NCI-H345 (cell line): ENCODE measurements around the gene ZNF319.

Experiments
- DNase-seq: peaks from one replicate; lab custom pipeline; 2025; lab: John Stamatoyannopoulos, UW

The ZNF319 gene

DNA sequence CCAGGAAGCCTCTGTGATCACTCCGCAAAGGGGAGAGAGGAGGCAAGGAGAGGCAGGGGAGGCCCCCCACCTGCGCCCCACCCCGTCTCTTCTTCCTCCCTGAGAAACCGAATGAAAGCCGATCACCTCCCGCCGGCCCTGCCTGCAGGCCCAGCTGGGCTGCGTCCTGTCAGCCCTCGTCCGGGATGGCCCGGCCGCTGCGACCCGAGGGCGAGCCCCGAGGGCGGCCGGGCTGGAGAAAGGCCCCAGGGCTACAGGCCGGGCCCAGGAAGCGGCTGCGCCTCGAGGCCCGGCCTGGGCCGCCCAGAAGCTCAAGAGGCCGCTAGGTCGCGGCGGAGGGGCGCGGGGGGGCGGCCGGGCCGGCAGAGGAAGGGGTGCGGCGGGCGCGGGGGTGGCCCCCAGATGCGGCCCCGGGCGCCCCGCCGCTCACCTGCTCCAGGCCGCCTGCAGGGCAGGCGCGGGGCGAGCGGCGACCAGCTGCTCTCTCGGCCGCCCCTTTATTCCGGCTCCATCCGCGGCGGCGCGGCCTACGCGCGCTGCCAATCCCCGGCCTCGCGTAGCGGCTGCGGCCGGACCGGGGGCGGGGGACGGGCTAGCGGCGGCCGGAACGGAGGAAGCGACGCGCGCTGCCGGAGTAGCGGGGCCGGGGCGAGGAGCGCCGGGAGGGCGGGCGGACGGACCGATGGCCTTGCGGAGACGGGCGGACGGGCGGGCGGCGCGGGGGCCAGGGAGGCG, at the start of gene ZNF319:
Gene ZNF319, minus strand, starts transcription at position 702 of the 735 bp plus-strand sequence. CDS start 2,407 bp downstream, outside the sequence.
- no peak for DNase-seq

- DNase-seq: no peak
These were observed 49.0 kb upstream of the ZNF319 start for GRCh38 chr16:58049232-58050185.

GRCh38 chr16:58048494-58049231, 48.2 kb upstream of the ZNF319 start:
- DNase-seq: no peak

GRCh38 chr16:58047557-58048348, 47.3 kb upstream of the ZNF319 start:
- DNase-seq: no peak

GRCh38 chr16:58046936-58047335, 46.5 kb upstream of the ZNF319 start:
- DNase-seq: no peak

- DNase-seq: no peak
These were observed 45.8 kb upstream of the ZNF319 start for GRCh38 chr16:58046054-58046881.

GRCh38 chr16:58045096-58045495, 44.6 kb upstream of the ZNF319 start:
- DNase-seq: no peak

GRCh38 chr16:58044266-58045019, 44.0 kb upstream of the ZNF319 start:
- no peak for DNase-seq

GRCh38 chr16:58043571-58044155, 43.2 kb upstream of the ZNF319 start:
- DNase-seq: no peak

GRCh38 chr16:58042886-58043515, 42.5 kb upstream of the ZNF319 start:
- DNase-seq: no peak

- no peak for DNase-seq
These were observed 41.8 kb upstream of the ZNF319 start for GRCh38 chr16:58042001-58042885.

DNA sequence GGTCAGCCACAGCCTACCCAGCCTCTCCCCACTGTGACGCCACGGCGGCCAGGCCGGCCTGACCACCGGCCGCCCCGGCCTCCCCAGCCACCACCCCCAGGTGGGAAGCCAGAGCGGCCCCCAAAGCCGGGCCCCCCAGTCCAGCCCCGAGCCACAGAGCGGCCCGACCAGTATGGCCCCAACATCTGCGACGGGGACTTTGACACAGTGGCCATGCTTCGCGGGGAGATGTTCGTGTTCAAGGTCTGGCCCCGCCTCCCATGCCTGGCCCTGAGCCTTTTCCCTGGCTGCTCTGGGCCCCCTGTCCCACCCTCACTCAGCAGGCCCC, 41.1 kb upstream of the ZNF319 start:
- no peak for DNase-seq

DNA sequence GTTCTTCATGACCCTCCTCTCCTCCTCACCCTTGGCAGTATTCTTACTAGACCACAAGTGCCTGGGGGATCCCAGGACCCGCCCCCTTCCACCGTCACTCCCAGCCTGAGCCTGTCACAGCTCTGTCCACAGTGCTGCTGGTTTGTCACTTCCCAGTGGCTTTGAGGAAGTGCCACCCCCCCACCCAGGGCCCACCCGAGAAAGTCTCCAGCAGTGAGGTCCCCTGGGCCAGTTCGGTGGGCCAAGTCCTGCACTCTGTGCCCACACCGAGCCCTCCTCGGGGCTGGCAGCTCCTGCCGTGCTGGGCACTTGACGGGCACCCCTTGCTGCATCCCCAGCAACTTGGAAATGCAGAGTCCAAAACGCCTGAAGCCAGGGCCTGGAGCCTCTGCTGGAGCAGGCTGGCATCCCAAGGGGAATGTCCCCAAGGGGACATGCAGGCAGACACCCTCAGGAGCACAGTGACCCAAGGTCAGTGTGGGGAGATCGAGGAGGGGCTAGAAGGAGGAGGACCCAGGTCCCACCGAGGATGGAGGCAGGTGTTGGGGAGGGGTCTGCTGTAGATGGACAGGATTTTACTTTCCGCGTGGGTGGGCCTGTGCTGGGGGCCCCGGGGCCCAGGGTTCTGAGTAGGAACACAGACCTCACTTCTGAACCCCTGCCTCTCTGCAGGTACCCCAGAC, 40.6 kb upstream of the ZNF319 start:
- DNase-seq: no peak

DNA sequence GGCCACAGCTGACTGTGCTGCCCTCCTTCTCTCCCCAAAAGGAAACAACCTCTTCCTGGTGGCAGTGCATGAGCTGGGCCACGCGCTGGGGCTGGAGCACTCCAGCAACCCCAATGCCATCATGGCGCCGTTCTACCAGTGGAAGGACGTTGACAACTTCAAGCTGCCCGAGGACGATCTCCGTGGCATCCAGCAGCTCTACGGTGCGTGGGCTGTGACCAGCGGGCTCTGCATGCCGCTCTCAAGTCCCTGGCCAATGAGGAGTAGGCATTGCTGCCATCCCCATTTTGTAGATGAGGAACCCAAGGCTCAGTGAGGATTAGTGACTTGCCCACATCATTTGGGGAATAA, 40.0 kb upstream of the ZNF319 start:
- DNase-seq: no peak

DNA sequence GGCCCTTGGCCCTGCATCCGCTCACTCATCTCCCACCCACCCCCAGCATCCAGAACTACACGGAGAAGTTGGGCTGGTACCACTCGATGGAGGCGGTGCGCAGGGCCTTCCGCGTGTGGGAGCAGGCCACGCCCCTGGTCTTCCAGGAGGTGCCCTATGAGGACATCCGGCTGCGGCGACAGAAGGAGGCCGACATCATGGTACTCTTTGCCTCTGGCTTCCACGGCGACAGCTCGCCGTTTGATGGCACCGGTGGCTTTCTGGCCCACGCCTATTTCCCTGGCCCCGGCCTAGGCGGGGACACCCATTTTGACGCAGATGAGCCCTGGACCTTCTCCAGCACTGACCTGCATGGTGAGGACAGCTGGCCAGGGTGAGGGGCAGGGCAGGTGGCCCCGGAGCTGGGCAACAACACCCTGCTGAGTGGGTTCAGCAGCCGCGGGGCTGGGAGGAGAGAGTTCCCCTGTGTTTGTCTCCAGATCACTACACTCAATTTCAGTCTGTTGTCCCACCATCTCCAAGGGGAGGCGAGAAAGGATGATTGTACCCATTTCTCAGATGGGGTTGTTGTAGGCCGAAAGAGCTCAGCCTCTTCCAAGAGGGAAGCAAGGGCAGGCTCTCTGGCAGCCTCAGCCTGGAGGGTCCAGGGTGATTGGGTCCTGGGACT, 39.5 kb upstream of the ZNF319 start:
- DNase-seq: no peak

- DNase-seq: no peak
These were observed 37.8 kb upstream of the ZNF319 start for GRCh38 chr16:58038219-58038641.
